Vagina (tissue), 2 donors: ENCODE data around the gene TNRC6C.

Experiments
- CTCF ChIP-seq, 3 experiments: fragments of 450-650 bp in 2 of 3; fragments of 200-600 bp in 1 of 3; sonication (generic) in 1 of 3; IDR thresholded peaks; one replicate each; pipeline ENCODE4 v1.5.1; 2017 to 2019; ENCODE audit warnings: antibody characterized with exemption in 3 of 3, mild to moderate bottlenecking in 2 of 3, moderate library complexity in 2 of 3
- POLR2A ChIP-seq, 2 donors: fragments of 450-650 bp; IDR thresholded peaks; one replicate each; pipeline ENCODE4 v1.6.1; 2017; ENCODE audit warnings: antibody characterized with exemption in 2 of 2, mild to moderate bottlenecking in 2 of 2, moderate library complexity in 2 of 2
- POLR2AphosphoS5 ChIP-seq, 2 donors: sonication (generic); formaldehyde crosslinking; IDR thresholded peaks; one replicate each; pipeline ENCODE4 v1.9.0; 2017; ENCODE audit warnings: antibody characterized with exemption in 2 of 2, mild to moderate bottlenecking in 2 of 2, low read depth in 1 of 2; ENCODE audit not compliant: insufficient read depth in 1 of 2

DNA sequence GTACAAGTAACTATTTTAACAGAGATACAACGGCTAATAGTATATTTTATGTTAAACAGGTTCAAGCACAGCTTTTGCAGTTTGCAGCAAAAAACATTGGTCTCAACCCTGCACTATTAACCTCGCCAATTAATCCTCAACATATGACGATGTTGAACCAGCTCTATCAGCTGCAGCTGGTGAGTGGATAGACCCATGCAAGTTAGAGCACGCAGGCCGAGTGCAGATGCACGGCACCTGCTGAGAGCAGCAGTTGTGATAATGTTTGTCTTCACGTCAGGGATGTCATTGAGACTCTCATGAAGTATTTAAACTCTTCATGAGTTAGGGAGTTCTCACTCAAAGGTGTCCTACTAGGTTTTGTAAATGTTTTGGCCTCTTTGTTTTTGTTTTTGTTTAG, 124.5 kb downstream of the TNRC6C start:
- TF ChIP-seq CTCF (IDR thresholded peaks at IDR 0.05): no peak
- TF ChIP-seq POLR2AphosphoS5 (IDR thresholded peaks at IDR 0.05; ENCODE audit: insufficient read depth in 1 of 2, low read depth in 1 of 2): no peak
- TF ChIP-seq POLR2A (IDR thresholded peaks at IDR 0.05): no peak
